Superior temporal gyrus (tissue), 1 donor: ENCODE results near the gene RAPGEF1.
"Not testable (repeated sequence)": the region's sequence is repeated elsewhere in the genome, so short reads cannot be mapped to it uniquely, and the experiment has no call there.

Experiments
- DNase-seq: peaks from one replicate; pipeline ENCODE4 v3.0.0-alpha.2; 2016; ENCODE audit errors: extremely low spot score

The RAPGEF1 gene

GRCh38 chr9:131727795-131728545 is 11.9 kb downstream of the RAPGEF1 start:
- no peak for DNase-seq

- no peak for DNase-seq
Observed at GRCh38 chr9:131727184-131727759, 12.6 kb downstream of the RAPGEF1 start.

GRCh38 chr9:131724683-131725082 is 15.2 kb downstream of the RAPGEF1 start:
- DNase-seq, result no peak

- DNase-seq, result no peak
Observed at GRCh38 chr9:131723632-131724031, 16.2 kb downstream of the RAPGEF1 start.

GRCh38 chr9:131722255-131722654 is 17.6 kb downstream of the RAPGEF1 start:
- DNase-seq, result no peak

GRCh38 chr9:131721076-131721475 is 18.8 kb downstream of the RAPGEF1 start:
- no peak for DNase-seq

GRCh38 chr9:131720330-131720729 is 19.5 kb downstream of the RAPGEF1 start:
- no peak for DNase-seq

GRCh38 chr9:131719262-131719908 is 20.5 kb downstream of the RAPGEF1 start:
- DNase-seq, result no peak

- no peak for DNase-seq
Observed at GRCh38 chr9:131717719-131718460, 22.0 kb downstream of the RAPGEF1 start.

GRCh38 chr9:131715906-131716305 is 24.0 kb downstream of the RAPGEF1 start:
- DNase-seq, result no peak

GRCh38 chr9:131714821-131715220 is 25.1 kb downstream of the RAPGEF1 start:
- DNase-seq, result no peak

- no peak for DNase-seq
Observed at GRCh38 chr9:131714161-131714646, 25.7 kb downstream of the RAPGEF1 start.

GRCh38 chr9:131713016-131713415 is 26.9 kb downstream of the RAPGEF1 start:
- no peak for DNase-seq

- DNase-seq, result no peak
Observed at GRCh38 chr9:131712151-131712716, 27.6 kb downstream of the RAPGEF1 start.

GRCh38 chr9:131709771-131710431 is 30.0 kb downstream of the RAPGEF1 start:
- DNase-seq, result no peak

- not testable (repeated sequence) for DNase-seq
Observed at GRCh38 chr9:131709010-131709770, 30.7 kb downstream of the RAPGEF1 start.

GRCh38 chr9:131708226-131709002 is 31.5 kb downstream of the RAPGEF1 start:
- no peak for DNase-seq

- no peak for DNase-seq
Observed at GRCh38 chr9:131707733-131708157, 32.1 kb downstream of the RAPGEF1 start.

- DNase-seq, result no peak
Observed at GRCh38 chr9:131707050-131707449, 32.8 kb downstream of the RAPGEF1 start.

- no peak for DNase-seq
Observed at GRCh38 chr9:131706608-131706970, 33.3 kb downstream of the RAPGEF1 start.
